Eye (tissue), 1 donor: ENCODE data around the gene RNU1-3.
"Not testable (repeated sequence)": the region's sequence is repeated elsewhere in the genome, so short reads cannot be mapped to it uniquely, and the experiment has no call there.

Experiments
- DNase-seq: peaks from one replicate; pipeline ENCODE4 v3.0.0-alpha.2; 2015

Gene RNU1-3

DNA sequence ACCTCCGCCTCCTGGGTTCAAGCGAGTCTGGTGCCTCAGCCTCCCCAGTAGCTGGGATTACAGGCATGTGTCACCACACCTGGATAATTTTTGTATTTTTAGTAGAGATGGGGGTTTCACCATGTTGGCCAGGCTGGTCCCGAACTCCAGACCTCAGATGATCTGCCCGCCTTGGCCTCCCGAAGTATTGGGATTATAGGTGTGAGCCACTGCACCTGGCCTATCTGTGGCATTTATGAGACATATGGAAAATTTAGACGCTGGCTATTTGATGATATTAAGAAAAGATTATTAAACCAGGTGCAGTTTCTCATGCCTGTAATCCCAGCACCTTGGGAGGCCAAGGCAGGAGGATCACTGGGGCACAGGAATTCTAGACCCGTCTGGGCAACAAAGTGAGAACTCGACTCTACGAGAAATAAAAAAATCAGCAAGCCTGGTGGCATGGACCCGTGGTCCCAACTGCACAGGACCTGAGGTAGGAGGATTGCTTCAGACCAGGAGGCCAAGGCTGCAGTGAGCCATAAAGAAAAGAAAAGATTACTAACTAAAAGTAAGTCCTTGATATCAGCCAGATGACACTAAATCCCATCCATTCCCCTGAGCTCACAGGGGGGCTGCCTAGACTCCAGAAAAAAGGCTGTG lies 30.1 kb downstream of the RNU1-3 start:
- not testable (repeated sequence) for DNase-seq

DNA sequence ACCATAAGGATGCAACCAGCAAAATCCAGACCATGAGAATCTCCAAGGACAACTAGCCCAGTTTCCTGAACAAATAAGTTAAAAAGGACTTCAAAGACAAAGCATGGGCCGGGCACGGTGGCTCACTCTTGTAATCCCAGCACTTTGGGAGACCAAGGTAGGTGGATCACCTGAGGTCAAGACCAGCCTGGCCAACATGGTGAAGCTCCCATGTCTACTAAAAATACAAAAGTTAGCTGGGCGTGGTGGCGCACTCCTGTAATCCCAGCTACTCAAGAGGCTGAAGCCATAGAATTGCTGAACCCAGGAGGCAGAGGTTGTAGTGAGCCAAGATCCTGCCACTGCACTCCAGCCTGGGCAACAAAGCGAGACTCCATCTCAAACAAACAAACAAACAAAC lies 30.8 kb downstream of the RNU1-3 start:
- DNase-seq, result not testable (repeated sequence)

DNA sequence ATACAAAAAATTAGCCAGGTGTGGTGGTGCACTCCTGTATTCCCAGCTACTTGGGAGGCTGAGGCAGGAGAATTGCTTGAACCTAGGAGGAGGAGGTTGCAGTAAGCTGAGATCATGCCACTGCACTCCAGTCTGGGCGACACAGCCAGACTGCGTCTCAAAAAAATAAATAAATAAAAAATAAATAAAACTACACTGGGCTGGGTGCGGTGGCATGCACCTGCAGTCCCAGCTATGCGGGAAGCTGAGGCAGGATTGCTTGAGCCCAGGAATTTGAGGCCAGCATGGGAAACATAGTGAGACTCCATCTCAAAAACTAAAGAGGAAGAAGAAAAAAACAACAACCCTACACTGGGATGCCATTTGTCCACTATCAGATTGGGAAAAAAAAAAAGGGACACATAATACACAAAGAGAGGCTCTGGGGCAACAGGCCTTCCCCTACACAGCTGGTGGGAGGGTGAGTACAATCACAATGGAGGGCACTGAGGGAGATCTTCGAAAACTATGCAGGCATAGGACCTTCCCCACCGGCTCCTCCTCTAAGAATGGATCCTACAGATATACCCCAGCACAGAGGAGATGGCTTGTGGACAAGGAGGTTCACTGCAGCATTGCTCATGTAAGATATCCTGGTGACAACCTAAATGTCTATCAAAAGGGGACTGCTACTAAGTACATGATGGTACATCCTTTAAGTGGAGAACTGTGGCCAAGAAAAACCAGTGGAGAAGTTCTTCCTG lies 33.0 kb downstream of the RNU1-3 start:
- DNase-seq, result not testable (repeated sequence)

DNA sequence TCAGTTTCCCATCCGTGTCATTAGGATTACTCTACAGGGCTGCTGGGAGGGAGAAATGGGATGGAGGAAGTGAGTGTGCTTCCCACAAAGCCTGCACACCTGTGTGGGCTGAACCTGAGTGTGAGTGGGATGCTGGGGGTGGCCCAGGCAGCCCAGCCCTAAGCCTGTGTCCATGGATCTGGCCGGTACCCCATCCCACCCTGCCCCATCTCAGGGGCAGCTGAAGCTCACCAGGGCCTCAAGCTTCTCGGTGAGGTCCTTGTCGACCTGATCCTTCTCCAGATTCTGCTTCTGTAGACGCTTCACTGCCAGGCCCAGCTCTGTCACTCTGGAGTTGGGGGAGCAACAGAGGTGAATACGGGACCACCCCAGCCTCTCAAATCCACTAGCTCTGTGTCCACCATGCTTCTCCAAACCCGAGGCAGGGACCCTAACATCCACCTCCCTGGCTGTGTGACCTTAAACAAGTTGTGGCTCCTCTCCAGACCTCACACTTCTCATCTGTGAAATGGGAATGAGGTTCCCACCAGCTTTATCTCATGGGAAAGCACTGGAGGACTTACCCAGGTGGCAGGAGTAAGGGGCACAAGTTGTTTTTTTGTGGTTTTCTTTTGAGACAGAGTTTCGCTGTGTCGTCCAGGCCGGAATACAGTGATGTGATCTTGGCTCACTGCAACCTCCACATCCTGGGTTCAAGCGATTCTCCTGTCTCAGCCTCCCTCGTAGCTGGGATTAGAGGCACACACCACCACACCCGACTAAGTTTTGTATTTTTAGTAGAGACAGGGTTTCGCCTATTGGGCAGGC lies 34.5 kb downstream of the RNU1-3 start:
- DNase-seq, result not testable (repeated sequence)

DNA sequence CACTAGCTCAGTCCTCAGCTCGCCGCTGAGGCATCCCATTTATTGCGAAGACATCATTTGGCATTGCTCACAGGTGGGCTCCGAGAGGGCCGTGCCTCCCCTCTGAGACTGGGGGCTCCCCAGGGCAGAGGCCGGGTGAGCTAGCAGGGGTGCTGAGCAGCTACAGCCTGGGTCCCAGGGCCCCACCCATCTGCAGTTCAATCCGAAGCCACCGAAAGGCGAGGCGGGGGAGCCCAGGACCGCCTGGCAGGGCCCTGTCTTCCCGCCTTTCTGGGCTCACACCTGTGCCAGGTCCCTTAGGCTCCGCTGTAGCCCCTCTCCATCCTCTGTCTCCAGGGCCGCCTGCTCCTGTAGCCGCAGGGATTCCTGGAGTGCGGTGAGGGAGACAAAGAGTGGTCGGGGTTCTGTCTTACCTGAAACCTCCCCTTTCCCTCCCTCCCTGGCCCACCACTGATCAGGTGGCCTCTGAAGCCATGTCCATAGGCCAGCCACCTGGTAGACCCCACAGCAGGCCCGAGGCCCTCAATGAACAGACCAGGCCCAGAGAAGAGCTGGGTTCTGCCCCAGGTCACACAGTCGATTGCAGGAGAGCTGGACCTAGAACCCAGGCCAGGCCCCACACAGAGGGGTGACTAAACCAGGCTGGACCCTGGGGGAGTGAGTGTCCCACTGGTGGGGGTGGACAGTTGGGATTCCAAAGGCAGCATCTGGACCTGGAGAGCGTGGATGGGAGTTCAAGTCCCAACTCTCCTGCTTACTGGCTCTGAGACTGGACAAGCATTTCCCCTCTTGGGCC lies 35.3 kb downstream of the RNU1-3 start:
- no peak for DNase-seq

DNA sequence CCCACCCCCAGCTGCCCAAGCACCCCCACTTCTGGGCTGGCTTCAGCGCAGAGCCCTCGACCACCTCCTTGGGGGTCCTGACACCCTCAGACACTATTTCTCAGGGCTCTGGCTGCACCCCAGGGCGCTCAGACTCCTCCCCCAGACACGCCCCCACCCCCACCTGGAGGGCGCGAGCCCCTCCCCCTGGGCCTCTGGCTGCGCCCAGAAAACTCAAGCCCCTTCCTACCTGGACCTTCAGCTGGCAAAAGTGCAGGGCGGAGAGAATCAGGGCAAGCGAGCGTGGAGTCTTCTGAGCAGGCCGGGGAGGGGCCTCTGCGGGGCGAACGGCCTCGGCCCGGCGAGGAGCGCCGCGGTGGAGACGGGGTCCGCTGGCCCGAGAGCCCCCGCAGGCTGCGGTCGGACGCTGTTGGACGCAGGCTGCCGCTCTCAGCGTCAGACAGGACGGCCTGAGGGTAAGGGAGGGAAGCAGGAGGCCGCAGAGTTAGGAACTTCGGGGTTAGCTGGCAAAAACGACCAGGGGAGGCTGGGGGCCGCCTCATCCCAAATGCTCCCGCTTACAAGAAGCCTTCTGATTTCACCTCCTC lies 36.0 kb downstream of the RNU1-3 start:
- no peak for DNase-seq

DNA sequence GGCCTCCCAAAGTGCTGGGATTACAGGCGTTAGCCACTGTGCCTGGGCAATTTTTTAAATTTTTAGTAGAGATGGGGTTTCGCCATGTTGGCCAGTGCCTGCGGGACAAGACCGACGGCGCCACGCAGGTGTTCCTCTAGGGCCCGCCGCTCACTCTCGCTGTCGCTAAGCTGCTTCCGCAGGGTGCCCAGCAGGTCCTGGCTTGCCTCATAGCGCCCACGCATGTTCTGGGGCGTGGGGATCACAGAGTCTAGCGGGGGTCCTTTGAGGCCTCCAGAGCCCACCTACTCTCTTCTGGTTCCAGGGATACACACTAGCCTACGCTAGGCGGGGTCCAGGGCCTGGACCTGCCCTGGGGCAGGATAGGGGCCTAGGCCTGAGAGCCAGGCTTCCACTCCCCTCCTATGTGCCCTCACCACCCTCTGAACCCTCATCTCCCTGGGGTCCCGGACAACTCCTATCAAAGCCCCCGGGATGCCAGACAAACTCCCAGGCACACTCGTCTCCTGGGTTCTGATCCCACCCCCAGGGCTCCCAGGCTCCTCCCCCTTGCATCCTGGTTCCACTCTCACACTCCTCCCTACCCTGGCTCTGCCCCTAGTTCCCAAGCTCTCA lies 36.7 kb downstream of the RNU1-3 start:
- DNase-seq, result not testable (repeated sequence)

DNA sequence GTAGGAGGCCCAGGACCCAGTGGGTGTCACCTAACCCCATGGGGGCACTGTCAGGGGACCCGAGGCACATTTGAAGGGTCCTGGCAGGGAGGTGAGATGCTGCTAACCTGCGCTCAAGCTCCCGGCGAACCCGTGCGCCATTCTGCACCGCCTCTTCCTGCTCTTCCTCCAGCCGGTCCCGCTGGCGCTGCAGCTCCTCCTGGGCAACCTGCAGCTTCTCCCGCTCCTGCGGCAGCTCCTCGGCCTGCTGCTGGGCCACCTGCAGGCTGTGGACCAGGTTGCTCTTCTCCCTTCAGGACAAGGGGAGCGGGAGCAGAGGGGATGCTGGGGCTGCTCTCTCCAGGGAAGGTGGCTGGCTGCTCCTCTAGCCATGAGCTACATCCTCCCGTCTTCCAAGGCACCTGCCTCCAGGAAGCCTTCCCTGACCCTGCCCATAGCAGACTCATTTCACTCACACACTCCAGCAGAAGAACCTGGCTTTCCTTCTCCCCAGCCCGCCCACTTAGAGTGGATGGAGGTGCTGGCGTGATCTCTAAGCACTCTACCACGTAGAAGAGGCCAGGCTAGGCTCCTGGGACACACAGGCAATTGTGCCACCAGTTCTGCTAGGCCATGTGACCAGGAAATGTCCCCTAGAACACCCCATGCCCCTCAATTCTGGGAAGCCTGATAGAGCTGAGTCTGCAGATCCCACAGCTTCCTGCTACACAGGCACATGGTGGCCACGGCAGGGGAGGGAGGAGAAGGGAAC lies 38.2 kb downstream of the RNU1-3 start:
- no peak for DNase-seq

DNA sequence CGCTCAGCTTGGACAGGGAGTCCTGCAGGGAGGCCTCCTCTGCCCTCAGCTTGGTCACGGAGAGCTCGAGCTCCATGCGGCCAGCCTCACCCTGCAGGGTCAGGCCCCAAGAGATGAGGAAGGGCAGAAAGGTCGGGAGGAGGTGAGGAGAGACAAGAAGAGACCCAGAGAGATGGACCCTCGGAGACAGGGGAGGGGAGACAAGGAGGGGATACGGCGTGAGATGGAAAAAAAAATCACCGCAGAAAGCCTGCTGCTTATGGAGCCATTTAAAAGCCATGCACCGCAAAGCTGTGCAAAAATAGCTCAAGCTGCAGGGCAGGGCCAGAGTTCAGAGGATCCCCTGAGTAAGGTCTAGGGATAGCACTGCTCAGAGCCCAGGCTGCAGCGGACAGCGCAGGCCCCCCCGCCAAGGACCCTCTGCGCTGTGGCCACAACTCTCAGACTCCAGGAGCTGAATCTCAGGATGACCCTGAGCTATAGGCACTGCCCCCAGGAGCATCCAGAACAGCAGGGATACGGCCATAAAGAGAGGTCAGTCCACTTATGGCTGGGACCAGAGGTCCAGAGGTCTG lies 40.3 kb downstream of the RNU1-3 start:
- not testable (repeated sequence) for DNase-seq

DNA sequence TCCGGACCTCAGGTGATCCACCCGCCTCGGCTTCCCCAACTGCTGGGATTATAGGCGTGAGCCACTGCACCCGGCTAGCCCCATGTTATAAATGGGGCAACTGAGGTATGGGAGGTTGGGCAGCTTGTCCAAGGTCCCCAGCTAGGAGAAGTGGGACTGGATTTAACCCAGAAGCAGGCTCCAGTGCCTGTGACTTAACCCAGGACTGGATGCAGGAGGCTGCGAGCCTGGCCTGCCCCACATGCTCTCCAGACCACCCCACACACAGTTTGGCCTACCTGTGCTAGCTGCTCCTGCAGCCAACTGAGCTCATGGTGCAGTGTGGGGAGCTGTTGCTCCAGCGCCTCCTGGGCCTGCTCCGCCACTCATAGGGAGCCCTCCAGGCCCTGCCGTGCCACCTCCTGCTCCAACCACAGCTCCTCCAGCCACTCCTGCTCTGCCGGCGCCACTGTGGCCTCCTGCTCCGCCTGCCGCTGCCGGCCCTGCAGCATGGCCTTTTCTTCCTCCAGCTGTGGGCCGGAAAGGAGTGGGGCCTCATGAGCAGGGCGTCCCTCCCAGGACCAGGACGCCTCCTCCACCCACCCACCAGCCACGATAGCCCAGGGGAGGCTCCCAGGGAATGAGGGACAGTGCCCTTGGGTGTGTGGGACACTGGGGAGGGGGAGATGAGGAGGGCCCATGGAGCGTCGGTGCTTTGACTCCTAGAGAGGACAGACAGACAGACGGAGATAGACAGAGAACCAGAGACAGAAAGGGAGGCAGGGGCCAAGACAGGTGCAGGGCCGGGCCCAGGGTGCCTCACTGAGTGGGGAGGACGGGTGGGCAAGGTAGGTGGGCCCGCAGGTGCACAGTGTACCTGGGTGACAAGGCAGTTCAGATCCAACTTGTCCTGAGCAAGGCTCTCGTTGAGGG lies 41.0 kb downstream of the RNU1-3 start:
- DNase-seq, result no peak

DNA sequence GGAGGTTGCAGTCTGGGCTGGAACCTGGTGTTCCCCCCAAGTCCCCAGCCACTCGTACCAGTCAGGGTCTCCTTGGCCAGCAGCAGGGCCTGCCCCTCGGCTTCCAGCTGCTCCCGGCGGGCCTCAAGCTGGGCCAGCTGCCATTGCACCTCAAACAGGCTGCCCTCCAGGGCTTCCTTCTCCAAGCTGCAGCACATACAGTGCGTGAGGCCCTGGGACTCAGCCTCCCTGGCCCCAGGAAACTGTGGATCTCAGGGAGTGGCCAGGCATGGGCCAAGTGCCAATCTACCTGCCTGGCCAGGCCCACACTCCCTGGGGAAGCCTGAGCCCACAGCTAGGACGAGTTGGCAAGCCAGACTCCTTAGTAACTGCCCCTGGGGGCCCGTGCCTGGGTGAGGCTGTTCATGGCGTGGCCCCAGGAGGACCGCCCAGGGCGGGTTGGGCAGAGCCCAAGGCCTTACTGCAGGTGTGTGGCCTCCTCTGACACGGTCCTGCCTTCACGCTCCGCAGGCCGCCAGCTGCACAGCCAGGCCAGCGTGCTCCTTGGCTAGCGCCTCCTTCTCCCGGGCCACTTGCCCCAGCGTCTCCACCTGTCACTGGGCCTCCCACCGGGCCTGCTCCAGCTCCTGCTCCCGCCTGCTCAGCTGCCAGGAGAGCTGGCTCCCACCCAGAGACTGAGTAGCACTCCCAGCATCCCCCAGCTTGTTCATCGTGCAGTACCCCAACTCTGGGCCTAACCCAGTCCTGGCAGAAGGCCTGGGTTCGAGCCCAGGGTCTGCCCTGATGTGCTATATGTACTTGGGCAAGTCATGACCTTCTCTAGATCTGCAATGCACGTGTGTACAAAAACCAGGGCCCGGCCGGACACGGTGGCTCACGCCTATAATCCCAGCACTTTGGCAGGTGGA lies 42.7 kb downstream of the RNU1-3 start:
- DNase-seq, result not testable (repeated sequence)

DNA sequence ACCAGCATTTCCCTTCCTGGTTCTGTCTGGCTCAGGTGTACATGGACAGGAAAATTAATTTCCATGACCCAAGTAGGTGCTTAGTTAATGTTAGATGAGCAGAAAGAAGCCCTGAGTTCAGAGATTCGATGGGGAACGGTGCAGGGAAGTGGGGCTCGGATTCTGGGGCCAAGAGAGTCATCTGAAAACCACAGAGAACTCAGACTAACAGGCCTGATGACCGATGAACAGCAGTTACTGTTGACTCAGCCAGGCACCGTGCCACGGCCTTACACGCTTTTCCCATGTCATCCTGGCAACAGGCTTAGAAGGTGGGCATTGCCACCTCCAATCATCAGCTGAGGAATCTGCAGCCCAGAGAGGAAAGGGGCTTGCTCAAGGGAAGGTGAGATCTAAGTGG lies 43.4 kb downstream of the RNU1-3 start:
- not testable (repeated sequence) for DNase-seq

DNA sequence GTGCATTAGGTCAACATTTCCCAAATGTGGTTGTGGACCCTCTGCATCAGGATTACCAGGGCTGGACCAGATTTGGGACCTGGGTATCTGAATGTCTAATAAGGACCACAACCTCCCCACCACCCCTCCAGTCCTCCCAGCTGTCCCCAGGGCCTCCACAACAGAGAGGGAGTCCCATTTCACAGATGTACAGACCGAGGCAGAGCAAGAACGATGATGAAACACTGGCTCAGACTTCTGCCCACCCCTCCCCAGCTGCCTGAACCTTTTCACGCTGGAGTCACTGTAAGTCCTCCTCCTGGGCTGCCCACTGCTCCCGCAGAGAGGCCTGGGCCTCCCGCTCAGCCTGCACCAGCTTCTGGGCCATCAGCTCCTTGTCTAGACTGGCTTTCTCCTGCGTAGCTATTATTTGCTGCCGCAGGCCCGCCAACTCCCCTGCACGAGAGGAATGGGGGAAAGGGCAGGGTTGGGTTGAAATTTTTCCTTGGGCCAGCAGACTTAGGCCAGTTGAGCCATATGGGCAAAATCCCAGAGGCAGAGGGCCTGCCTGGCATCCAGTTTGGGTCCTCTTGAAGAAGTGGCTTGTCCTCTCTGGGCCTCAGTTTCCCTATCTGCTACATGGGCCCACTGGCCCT lies 45.0 kb downstream of the RNU1-3 start:
- DNase-seq, result not testable (repeated sequence)

DNA sequence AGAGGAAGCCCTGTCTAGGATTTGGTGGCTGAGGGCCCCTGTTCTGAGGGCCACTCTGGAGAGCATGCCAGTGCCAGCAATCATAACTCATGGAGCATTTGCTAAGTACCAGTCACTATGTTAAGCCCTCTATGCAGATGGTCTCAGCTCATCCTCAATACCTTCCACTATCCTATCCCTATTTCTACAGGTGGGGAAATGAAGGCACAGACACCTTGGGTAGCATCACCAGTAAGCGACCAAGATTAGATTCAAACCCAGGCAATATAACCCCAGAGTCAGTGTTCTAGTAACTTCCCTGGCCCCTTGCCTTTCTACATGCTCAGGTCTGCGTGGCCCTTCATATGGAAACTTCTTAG lies 45.5 kb downstream of the RNU1-3 start:
- DNase-seq, result no peak

DNA sequence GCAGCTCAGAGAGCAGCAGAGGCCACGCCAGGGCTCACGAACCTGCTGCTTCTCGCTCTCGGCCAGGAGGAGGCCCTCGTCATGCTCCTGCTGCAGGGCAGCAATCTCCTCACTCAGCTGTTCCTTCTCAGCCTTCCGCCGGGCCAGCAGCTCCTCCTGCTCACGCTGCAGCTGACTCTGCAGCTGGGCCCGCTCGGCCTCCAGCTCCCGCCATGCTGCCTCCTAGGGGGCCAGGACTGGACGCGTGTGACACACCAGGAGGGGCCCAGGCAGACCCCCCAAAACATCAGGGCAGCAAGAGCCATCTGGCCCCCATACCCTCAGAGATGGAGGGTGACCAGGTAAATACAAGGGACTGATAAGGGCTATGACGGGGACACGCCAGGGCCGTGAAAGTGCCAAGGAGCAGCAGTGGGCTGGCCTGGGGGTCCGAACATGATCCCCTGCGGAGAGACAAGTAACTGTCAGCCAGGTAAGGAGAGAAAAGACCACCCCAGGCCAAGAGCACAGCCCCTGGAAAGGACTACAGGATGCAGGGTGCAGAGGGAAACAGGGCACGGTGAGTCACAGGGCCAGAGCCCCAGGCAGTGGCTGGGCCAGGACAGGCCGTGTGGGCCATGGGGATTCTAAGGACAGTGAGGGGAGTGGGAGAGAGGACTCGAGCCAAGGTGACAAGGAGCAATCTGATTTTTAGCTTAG lies 46.8 kb downstream of the RNU1-3 start:
- DNase-seq, result peak; percentile 76

DNA sequence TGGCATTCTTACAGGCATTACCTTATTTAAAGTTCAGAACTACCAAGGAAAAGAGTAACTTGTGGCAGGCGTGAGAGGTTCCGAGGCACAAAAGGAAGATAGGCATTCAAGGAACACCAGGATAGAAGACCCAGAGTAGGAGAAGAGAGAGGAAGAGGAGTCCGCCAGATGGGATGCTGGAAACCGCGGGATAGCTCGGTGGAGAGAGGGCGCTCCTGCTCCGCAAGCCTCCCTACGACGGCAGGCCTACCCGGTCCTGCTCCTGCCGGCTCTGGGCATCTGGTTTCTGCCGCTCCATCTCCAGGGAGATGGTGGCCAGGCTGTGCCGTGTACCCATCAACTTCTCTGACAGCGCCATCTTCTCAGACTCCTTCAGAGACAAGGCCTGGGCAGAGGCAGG lies 48.0 kb downstream of the RNU1-3 start:
- no peak for DNase-seq

DNA sequence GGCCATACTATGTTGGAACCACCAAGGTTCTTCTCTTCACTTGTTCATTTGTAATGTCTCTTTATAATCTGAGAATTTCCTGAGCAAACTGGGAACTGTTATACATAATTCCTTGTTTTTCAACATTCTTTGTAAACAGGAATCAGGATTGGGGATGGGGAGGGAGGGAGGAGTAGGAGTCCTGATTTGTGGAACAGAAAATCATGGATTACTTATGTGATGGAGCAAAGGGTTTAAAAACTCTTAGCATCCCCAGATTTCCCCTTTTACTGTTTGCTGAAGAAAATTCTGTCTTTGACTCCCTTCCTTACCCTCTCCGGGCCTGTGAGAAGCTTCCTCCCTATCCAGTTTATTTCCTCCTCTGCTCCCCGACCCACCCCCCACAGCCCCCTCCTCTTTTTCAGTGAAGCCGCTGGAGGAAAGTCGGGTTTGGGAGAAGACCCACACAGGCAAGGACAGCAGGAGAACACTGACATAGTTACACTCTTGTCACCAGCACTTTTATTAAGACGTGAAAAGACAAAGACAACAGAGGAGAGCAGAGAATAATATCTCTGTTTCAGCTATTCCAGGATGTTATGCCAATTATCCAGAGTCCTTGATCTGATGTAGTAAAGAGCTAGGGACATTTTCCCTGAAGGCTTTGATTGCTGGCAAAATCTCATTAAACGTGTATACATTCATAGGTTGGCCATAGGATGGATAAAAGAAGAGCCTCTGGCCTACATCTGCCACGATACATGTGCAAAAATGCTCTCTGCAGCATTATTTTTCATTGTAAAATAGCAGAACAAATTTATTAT lies 48.8 kb downstream of the RNU1-3 start:
- DNase-seq, result no peak
